HG02588 (cell line): ENCODE results near the gene GAMT.

ENCODE experiments used
- ATAC-seq: cut with Tn5 transposase; IDR thresholded peaks from one replicate; pipeline ENCODE4 v1.9.1; 2021; ENCODE audit warnings: mild to moderate bottlenecking, moderate library complexity; ENCODE audit not compliant: unreplicated experiment

GAMT gene

GRCh38 chr19:1350867-1351266 is 50.5 kb downstream of the GAMT start:
- ATAC-seq, result no peak

GRCh38 chr19:1349211-1349610 is 52.1 kb downstream of the GAMT start:
- ATAC-seq, result no peak
